Prostate gland (tissue), 2 donors: Measurements from ENCODE around the gene STOX2. TPM values are rescaled to one million over a fixed set of nuclear protein-coding genes. Genes with fewer than 3 reads are reported as not detected.
"Not testable (repeated sequence)": the region's sequence is repeated elsewhere in the genome, so short reads cannot be mapped to it uniquely, and the experiment has no call there.

ENCODE experiments used
- DNase-seq: peaks from one replicate; pipeline ENCODE4 v3.0.0-alpha.2; 2019; ENCODE audit warnings: low spot score
- H3K27ac ChIP-seq, 2 donors: fragments of 200-600 bp; sonication (generic); 2 replicates each; pipeline ENCODE4 v1.5.1; 2017 to 2019
- H3K27me3 ChIP-seq: fragments of 200-600 bp; sonication (generic); replicated peaks from 2 replicates; pipeline ENCODE4 v1.5.1; 2019; ENCODE audit not compliant: insufficient read depth
- H3K36me3 ChIP-seq, 2 donors: fragments of 200-600 bp; sonication (generic); 1 replicate in 1 of 2; 2 replicates in 1 of 2; pipeline versions ENCODE4 v1.5.1 to v1.8.1; 2017 to 2019
- H3K4me1 ChIP-seq: fragments of 200-600 bp; sonication (generic); replicated peaks from 2 replicates; pipeline ENCODE4 v1.5.1; 2019
- H3K4me3 ChIP-seq, 2 donors: fragments of 200-600 bp; sonication (generic); 2 replicates each; pipeline ENCODE4 v1.5.1; 2017 to 2019
- H3K9me3 ChIP-seq: fragments of 200-600 bp; sonication (generic); 2 replicates; pipeline ENCODE4 v1.5.1; 2017
- CTCF ChIP-seq, 4 experiments: fragments of 200-600 bp in 2 of 4; fragments of 450-650 bp in 2 of 4; sonication (generic) in 2 of 4; IDR thresholded peaks; 1 replicate in 3 of 4; 2 replicates in 1 of 4; pipeline ENCODE4 v1.5.1; 2016 to 2019; ENCODE audit warnings: antibody characterized with exemption in 4 of 4, mild to moderate bottlenecking in 2 of 4, moderate library complexity in 2 of 4
- POLR2A ChIP-seq: fragments of 450-650 bp; IDR thresholded peaks from one replicate; pipeline ENCODE4 v1.6.1; 2016; ENCODE audit warnings: antibody characterized with exemption, mild to moderate bottlenecking
- POLR2AphosphoS5 ChIP-seq: sonication (generic); formaldehyde crosslinking; IDR thresholded peaks from one replicate; pipeline ENCODE4 v1.6.1; 2017; ENCODE audit warnings: antibody characterized with exemption
- WGBS: methylation state at CpG from one replicate; pipeline ENCODE4 v1.1.5; 2018; 5-methylcytosine and 5-hydroxymethylcytosine counted together
- intact Hi-C: fragments of 100-400 bp; cut with DNase I; formaldehyde crosslinking; loops from one replicate; pipeline ENCODE4 v1.14.2; 2022
- total RNA-seq, 2 donors: library from RNA; depleted of rRNA; stranded (reverse); fragments of >200 nt; gene quantifications; one replicate each; pipeline ENCODE4 v1.1.0, GENCODE V29; 2016

Gene STOX2
- total RNA-seq, 2 donors from 2014 or later: 12.9 to 14.9 TPM

GRCh38 chr4:184046148-184046547, 141.0 kb downstream of the STOX2 start:
- Histone ChIP-seq H3K4me1 (no peaks in the 10 kb centered on the region), H3K4me3 (no peak overlapping the region), H3K36me3 (no peaks in the 10 kb centered on the region), H3K27ac (no peak overlapping the region), H3K27me3 (no peaks in the 10 kb centered on the region), H3K9me3 (no peaks in the 10 kb centered on the region)
- intact Hi-C loops: no loop called here
- WGBS: 74% methylated on average over 1 of the region's 1 CpG
- DNase-seq: no peak
- TF ChIP-seq CTCF (IDR thresholded peaks at IDR 0.05) (no peak), POLR2A (no peak), POLR2AphosphoS5 (no peak)

DNA sequence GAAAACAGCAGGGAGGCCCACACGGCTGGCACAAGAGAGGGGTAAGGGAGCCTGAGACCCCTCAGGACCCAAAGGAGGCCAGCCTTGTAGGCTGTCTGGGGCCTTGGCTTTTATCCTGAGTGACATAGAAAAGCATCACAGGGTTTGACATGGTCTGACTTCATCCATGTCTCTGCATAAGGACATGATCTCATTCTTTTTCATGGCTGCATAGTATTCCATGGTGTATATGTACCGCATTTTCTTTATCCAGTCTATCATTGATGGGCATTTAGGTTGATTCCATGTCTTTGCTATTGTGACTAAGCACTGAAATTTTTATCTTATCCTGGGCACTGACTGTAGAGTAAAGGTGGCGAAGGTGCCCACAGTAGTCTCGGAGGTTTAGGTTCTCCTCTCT, 146.2 kb downstream of the STOX2 start:
- H3K27ac ChIP-seq, H3K4me1 ChIP-seq, H3K36me3 ChIP-seq, H3K4me3 ChIP-seq, intact Hi-C loops, H3K9me3 ChIP-seq, DNase-seq, H3K27me3 ChIP-seq: not testable (repeated sequence)
- WGBS: 98% methylated on average over 4 of the region's 4 CpGs

DNA sequence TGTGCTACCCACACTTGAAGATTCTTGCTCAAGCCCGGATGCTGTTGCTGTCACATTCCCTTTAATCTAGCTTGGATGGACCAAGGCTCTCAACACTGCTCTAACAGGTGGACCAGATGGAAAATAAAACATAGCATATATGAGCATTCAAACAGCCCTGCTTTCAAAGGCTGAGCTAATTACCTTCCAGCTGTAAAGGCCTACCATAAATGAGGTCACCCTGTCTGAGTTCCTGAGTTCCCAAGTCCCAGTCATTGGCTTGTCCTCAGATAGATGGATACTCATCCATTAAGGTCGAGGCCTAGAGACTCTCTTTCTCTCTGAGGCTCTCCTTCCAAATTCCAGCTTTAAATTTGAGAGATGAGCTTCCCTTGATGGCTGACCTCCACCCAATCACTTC, 147.5 kb downstream of the STOX2 start:
- 91% methylated on average over 2 of the region's 2 CpGs for WGBS

DNA sequence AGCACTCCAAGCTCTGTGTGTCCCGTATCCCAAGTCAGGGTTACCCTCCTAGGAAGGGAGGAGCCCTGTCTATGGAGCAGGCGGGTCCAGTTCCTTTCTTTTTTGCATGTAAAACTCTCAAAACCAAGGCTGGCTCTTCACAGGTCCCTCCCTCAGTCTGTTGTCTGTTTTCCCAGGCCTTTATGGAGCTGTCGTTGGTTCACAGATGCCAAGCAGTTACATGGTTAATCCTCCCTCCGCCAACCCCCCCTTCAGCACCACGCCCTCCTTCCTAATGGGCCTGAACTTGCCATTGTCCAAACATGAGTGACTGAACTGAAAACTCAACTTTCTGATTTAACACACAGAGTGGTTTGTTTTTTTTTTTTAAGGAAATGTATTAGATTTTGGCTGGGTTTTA, 148.3 kb downstream of the STOX2 start:
- intact Hi-C loops: no loop called here
- TF ChIP-seq POLR2AphosphoS5 (peak; percentile 8), POLR2A (no peak)

More for the DNA sequence above, 147.5 kb downstream of the STOX2 start:
- H3K27ac ChIP-seq: no peak overlapping the region
- no peaks in the 10 kb centered on the region for H3K9me3 ChIP-seq
- TF ChIP-seq POLR2AphosphoS5 (no peak), CTCF (IDR thresholded peaks at IDR 0.05) (no peak), POLR2A (no peak)
- H3K36me3 ChIP-seq: no peaks in the 10 kb centered on the region
- intact Hi-C loops: no loop called here
- H3K27me3 ChIP-seq: no peaks in the 10 kb centered on the region
- no peaks in the 10 kb centered on the region for H3K4me1 ChIP-seq
- no peak for DNase-seq
- no peak overlapping the region for H3K4me3 ChIP-seq

DNA sequence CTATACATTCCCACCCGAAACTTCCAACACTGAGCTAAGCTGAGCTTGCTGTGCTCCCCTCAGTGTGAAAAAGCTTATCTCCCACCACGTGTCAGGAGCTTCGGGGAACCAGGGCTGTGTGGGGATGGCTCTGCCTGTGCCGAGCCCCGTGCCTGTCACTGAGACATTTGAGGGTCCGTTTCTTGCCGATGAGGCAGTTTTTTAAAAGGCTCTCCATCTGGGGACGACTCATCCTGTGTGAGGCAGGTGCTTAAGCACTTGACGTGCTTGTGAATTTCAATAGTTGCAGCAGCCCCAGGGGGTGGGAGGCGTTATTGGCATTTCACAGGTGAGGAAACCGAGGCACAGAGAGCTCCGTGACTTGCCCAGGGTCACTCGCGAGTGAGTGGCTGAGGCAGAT, 151.8 kb downstream of the STOX2 start:
- no peaks in the 10 kb centered on the region for H3K9me3 ChIP-seq
- no peaks in the 10 kb centered on the region for H3K27me3 ChIP-seq
- intact Hi-C loops: no loop called here
- H3K4me3 ChIP-seq: no peak overlapping the region
- H3K36me3 ChIP-seq: no peaks in the 10 kb centered on the region
- 95% methylated on average over 14 of the region's 14 CpGs for WGBS
- no peak overlapping the region for H3K27ac ChIP-seq
- H3K4me1 ChIP-seq: no peaks in the 10 kb centered on the region
- no peak for DNase-seq
- no peak for TF ChIP-seq POLR2A
- no peak for TF ChIP-seq CTCF (IDR thresholded peaks at IDR 0.05)
- no peak for TF ChIP-seq POLR2AphosphoS5

More for the DNA sequence above, 148.3 kb downstream of the STOX2 start:
- DNase-seq: peak; percentile 19
- Histone ChIP-seq H3K27me3 (no peaks in the 10 kb centered on the region), H3K36me3 (no peaks in the 10 kb centered on the region), H3K9me3 (no peaks in the 10 kb centered on the region), H3K27ac (no peak overlapping the region), H3K4me3 (no peak overlapping the region), H3K4me1 (no peaks in the 10 kb centered on the region)
- 41% methylated on average over 5 of the region's 5 CpGs for WGBS

DNA sequence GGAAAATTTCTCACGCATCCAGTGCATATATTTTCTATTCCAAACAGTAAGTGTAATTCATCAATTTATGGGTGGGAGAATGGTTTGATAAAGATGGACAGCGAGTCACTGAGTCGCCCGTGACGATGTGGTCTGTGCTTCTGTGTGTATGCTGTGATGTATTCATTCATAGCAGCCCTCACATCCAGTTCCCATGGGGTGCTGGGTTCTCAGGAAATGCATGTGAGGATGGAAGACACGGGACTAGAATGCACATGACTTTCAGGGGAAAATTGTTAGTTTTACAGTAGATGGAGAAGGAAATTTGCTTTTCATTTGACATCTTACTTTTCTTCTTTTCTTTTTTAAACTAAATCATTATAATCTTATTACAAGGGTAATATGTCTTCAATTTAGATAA, 152.9 kb downstream of the STOX2 start:
- TF ChIP-seq CTCF (IDR thresholded peaks at IDR 0.05): no peak
- no peaks in the 10 kb centered on the region for H3K9me3 ChIP-seq
- no peaks in the 10 kb centered on the region for H3K4me1 ChIP-seq
- WGBS: 94% methylated on average over 6 of the region's 6 CpGs
- H3K36me3 ChIP-seq: no peaks in the 10 kb centered on the region
- intact Hi-C loops: no loop called here
- no peak for DNase-seq
- H3K4me3 ChIP-seq: no peak overlapping the region
- H3K27ac ChIP-seq: no peak overlapping the region
- H3K27me3 ChIP-seq: no peaks in the 10 kb centered on the region
